GM21528 (cell line): ENCODE measurements around the gene MDFI.
"Not testable (repeated sequence)": the region's sequence is repeated elsewhere in the genome, so short reads cannot be mapped to it uniquely, and the experiment has no call there.

Experiments
- ATAC-seq: cut with Tn5 transposase; IDR thresholded peaks from one replicate; pipeline ENCODE4 v1.9.1; 2021; ENCODE audit warnings: mild to moderate bottlenecking, moderate library complexity; ENCODE audit not compliant: unreplicated experiment, low FRiP score

Gene MDFI

GRCh38 chr6:41602422-41602743, 35.9 kb upstream of the MDFI start:
- ATAC-seq = no peak

- ATAC-seq = no peak
These were observed 35.2 kb upstream of the MDFI start for GRCh38 chr6:41602864-41603608.

GRCh38 chr6:41604006-41604405, 34.3 kb upstream of the MDFI start:
- no peak for ATAC-seq

GRCh38 chr6:41605649-41606048, 32.6 kb upstream of the MDFI start:
- ATAC-seq = no peak

GRCh38 chr6:41607036-41607435, 31.2 kb upstream of the MDFI start:
- no peak for ATAC-seq

- no peak for ATAC-seq
These were observed 30.5 kb upstream of the MDFI start for GRCh38 chr6:41607736-41608135.

- ATAC-seq = no peak
These were observed 29.7 kb upstream of the MDFI start for GRCh38 chr6:41608443-41609151.

GRCh38 chr6:41614715-41615114, 23.6 kb upstream of the MDFI start:
- ATAC-seq = no peak

- no peak for ATAC-seq
These were observed 23.0 kb upstream of the MDFI start for GRCh38 chr6:41615311-41615710.

GRCh38 chr6:41618598-41618997, 19.7 kb upstream of the MDFI start:
- ATAC-seq = no peak

- ATAC-seq = not testable (repeated sequence)
These were observed 19.1 kb upstream of the MDFI start for GRCh38 chr6:41619193-41619592.

- no peak for ATAC-seq
These were observed 16.9 kb upstream of the MDFI start for GRCh38 chr6:41621367-41621766.

GRCh38 chr6:41621802-41622201, 16.5 kb upstream of the MDFI start:
- ATAC-seq = no peak

GRCh38 chr6:41622206-41622988, 15.9 kb upstream of the MDFI start:
- ATAC-seq = no peak

GRCh38 chr6:41623330-41623729, 14.9 kb upstream of the MDFI start:
- ATAC-seq = no peak

- no peak for ATAC-seq
These were observed 13.5 kb upstream of the MDFI start for GRCh38 chr6:41624621-41625380.

- no peak for ATAC-seq
These were observed 12.8 kb upstream of the MDFI start for GRCh38 chr6:41625442-41625841.

GRCh38 chr6:41626022-41626421, 12.2 kb upstream of the MDFI start:
- no peak for ATAC-seq

- no peak for ATAC-seq
These were observed 11.4 kb upstream of the MDFI start for GRCh38 chr6:41626917-41627316.

- no peak for ATAC-seq
These were observed 9.1 kb upstream of the MDFI start for GRCh38 chr6:41629128-41629527.

GRCh38 chr6:41630069-41630468, 8.2 kb upstream of the MDFI start:
- no peak for ATAC-seq
